Lower lobe of right lung (tissue), 2 donors: Measurements from ENCODE around the gene MRPS6. TPM values are rescaled to one million over a fixed set of nuclear protein-coding genes. Genes with fewer than 3 reads are reported as not detected.

Experiments used
- ATAC-seq, 2 donors: fragments of 200-7000 bp; cut with Tn5 transposase; one replicate each; pipeline ENCODE4 v1.9.1; 2020 to 2022; ENCODE audit warnings: mild to moderate bottlenecking in 2 of 2, moderate library complexity in 2 of 2
- DNase-seq: peaks from one replicate; pipeline ENCODE4 v3.0.0-alpha.2; 2020
- H3K27ac ChIP-seq: fragments of 200-600 bp; one replicate; pipeline ENCODE4 v1.8.0; 2022
- H3K27me3 ChIP-seq: fragments of 200-600 bp; one replicate; pipeline ENCODE4 v1.8.0; 2022; ENCODE audit warnings: low read depth
- H3K36me3 ChIP-seq: fragments of 200-600 bp; one replicate; pipeline ENCODE4 v1.8.0; 2022; ENCODE audit warnings: mild to moderate bottlenecking
- H3K4me1 ChIP-seq: fragments of 200-600 bp; one replicate; pipeline ENCODE4 v1.8.0; 2022
- H3K4me3 ChIP-seq: fragments of 200-600 bp; one replicate; pipeline ENCODE4 v1.8.0; 2022; ENCODE audit warnings: mild to moderate bottlenecking
- H3K9me3 ChIP-seq: fragments of 200-600 bp; one replicate; pipeline ENCODE4 v1.8.0; 2022
- intact Hi-C: fragments of 100-400 bp; cut with DNase I; formaldehyde crosslinking; loops from one replicate; pipeline ENCODE4 v1.11.0; 2022
- total RNA-seq: library from RNA; stranded (reverse); fragmentation: NEBNext Ultra II Directional; extraction: Animal tissue kit (Norgen Biotek cat#: 25700); gene quantifications from one replicate; pipeline ENCODE4 v1.2.1, GENCODE V29; 2021
- TF ChIP-seq, protein P1 (sequence below): fragments of 200-600 bp; IDR thresholded peaks from one replicate; pipeline ENCODE4 v1.8.0; 2022; ENCODE audit warnings: antibody characterized with exemption, mild to moderate bottlenecking
- donor health status: DM: no; HTN: yes; CAD: no; lungs with severe emphysema.

Gene MRPS6
- total RNA-seq, 1 donor from 2014 or later: 44.5 TPM

DNA sequence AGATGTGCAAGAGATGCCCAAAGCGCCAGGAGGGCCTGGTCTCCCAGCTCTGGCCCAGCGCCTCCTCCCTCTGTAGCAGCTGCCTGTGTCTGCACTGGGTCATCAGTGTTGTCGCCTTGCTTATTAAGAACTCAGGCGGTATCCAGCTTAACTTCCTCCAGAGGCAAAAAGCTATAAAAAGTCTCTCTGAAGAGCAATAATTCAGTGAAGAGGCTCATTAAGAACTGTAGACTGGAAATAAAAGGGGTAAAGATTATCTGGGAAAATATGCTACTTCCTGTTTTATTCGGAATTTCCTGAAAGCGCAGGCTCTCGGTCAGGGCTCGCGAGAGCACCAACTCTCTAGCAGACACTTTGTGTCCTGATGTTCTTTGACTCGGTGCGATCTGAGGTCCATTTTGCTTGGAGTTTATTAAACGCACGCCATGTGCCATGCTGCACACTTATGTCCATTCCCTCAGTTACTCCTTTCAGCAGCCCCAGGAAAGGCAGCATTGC, 70.4 kb downstream of the MRPS6 start:
- Histone ChIP-seq H3K36me3 (peaks cover 24% of the 10 kb centered on the region), H3K4me3 (no peak overlapping the region), H3K9me3 (no peaks in the 10 kb centered on the region), H3K27me3 (no peaks in the 10 kb centered on the region), H3K27ac (no peak overlapping the region), H3K4me1 (no peaks in the 10 kb centered on the region)
- intact Hi-C loops: no loop called here
- ATAC-seq: no peak
- TF ChIP-seq, protein P1, sequence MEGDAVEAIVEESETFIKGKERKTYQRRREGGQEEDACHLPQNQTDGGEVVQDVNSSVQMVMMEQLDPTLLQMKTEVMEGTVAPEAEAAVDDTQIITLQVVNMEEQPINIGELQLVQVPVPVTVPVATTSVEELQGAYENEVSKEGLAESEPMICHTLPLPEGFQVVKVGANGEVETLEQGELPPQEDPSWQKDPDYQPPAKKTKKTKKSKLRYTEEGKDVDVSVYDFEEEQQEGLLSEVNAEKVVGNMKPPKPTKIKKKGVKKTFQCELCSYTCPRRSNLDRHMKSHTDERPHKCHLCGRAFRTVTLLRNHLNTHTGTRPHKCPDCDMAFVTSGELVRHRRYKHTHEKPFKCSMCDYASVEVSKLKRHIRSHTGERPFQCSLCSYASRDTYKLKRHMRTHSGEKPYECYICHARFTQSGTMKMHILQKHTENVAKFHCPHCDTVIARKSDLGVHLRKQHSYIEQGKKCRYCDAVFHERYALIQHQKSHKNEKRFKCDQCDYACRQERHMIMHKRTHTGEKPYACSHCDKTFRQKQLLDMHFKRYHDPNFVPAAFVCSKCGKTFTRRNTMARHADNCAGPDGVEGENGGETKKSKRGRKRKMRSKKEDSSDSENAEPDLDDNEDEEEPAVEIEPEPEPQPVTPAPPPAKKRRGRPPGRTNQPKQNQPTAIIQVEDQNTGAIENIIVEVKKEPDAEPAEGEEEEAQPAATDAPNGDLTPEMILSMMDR: no peak
- DNase-seq: no peak

DNA sequence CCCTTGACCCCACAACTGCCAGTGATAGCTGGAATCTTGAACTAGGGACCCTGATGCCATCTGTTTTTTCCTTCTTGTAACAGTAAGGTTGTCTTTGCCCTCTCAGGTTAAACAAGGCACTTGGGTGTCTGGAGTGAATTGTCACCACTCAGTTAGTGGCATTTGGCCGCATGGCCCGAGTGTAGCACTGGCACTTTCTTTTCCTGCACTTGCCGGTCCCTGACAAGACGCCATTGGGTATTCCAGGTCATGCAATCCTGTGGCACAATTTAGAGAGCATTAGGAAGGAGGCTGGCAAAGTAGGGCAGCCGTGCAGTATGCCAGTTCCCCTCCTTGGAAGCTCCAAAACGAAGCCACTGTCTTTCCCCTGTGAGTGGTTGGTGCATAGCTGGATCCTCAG, 70.8 kb downstream of the MRPS6 start:
- DNase-seq (no peak), ATAC-seq (no peak)
- no peak overlapping the region for H3K27ac ChIP-seq
- no peaks in the 10 kb centered on the region for H3K27me3 ChIP-seq
- peaks cover 24% of the 10 kb centered on the region for H3K36me3 ChIP-seq
- H3K9me3 ChIP-seq: no peaks in the 10 kb centered on the region
- intact Hi-C loops: no loop called here
- no peaks in the 10 kb centered on the region for H3K4me1 ChIP-seq
- H3K4me3 ChIP-seq: no peak overlapping the region
- TF ChIP-seq, protein P1: no peak

DNA sequence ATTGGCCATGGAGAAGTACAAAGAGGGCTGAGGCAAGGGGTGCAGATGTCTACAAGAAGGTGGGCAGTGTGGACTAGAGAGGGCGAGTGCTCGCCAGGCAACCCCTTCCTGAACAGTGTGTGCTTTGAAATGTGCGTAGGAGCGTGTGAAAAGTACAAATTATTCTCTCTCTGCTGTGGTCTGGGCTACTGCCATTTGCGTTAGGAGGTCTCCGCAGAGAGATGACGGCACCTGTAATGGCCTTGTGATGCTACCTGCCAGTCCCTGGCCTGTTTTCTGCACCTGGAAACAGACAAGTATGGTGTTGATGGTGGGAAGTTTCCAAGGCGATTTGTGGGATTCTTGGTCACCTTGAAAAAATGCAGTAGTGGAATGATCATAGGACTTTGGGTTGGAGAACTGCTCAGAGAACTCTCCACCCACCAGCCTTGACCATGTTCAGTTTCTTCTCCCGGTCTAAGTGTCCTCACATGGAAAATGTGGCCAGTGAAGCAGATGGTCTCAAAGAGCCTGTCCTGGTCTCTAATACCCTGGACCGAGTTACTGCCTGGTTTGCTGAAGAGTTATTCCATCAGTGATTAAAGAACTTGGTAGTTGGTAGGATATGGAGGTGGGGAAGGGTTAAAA, 74.5 kb downstream of the MRPS6 start:
- intact Hi-C loops: no loop called here
- no peak for ATAC-seq
- TF ChIP-seq, protein P1: no peak
- Histone ChIP-seq H3K4me1 (no peaks in the 10 kb centered on the region), H3K27ac (no peak overlapping the region), H3K4me3 (no peak overlapping the region), H3K36me3 (peaks cover 17% of the 10 kb centered on the region), H3K27me3 (no peaks in the 10 kb centered on the region), H3K9me3 (no peaks in the 10 kb centered on the region)
- no peak for DNase-seq

DNA sequence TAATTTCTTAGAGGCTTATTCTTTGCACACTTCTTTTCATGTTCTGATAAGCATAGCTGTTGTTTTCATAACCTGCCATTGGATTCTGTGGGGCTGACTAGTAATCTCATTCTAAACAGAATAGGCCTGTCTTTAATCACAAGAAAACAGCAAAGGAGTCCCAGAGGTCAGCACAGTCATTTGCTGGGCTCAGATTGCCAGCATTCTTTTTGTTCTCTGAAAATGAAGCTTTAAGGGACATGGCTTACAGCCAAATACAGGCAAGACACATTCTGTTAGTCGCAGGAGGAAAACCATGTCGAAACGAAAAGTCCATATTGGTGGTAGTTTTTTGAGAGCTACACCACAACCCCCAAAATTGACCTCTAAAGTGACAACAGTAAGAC, 75.0 kb downstream of the MRPS6 start:
- Histone ChIP-seq H3K4me1 (no peaks in the 10 kb centered on the region), H3K27ac (no peak overlapping the region), H3K27me3 (no peaks in the 10 kb centered on the region), H3K4me3 (no peak overlapping the region), H3K36me3 (peaks cover 11% of the 10 kb centered on the region), H3K9me3 (no peaks in the 10 kb centered on the region)
- no peak for DNase-seq
- intact Hi-C loops: no loop called here
- ATAC-seq: no peak
- TF ChIP-seq, protein P1: no peak

DNA sequence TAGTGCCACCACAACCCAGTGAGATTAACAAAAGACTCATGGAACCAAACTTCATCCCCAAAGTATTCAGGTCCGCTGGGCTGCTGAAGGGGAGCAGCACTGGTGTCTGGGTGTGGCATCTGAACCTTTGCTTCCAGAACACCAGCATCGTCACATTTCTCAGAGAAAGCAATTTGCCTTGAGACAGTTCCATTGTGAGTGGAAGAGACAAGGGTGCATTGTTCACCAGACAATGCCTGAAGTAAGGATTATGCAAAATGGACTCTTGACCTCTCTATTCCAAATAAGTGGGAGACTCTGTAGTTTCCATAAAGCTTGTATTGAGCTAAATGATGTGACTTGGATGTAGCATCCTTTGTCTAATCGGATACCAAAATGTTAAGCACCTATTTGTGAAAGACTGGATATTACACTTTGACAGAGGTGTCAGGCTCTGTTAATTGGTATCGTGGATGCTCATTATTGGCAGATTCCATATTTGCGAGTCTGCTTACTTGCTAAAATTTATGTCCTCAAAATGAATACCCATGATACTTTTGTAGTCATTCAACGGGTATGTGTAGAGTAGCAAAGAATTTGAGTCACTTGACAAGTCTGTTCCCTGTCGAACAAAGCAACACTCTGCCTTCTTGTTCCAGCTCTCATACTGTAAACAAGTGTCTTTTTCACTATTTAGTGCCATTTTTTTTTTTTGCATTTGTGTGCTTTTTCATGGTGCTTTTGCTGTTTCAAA, 75.6 kb downstream of the MRPS6 start:
- peaks cover 6% of the 10 kb centered on the region for H3K36me3 ChIP-seq
- TF ChIP-seq, protein P1: no peak
- no peaks in the 10 kb centered on the region for H3K9me3 ChIP-seq
- intact Hi-C loops: no loop called here
- ATAC-seq (no peak), DNase-seq (no peak)
- H3K27me3 ChIP-seq: no peaks in the 10 kb centered on the region
- no peak overlapping the region for H3K27ac ChIP-seq
- H3K4me1 ChIP-seq: no peaks in the 10 kb centered on the region
- no peak overlapping the region for H3K4me3 ChIP-seq
